ENCODE data around the gene DGKA. TPM values are rescaled to one million over a fixed set of nuclear protein-coding genes. Genes with fewer than 3 reads are reported as not detected.
A peak's percentile ranks its signal among the peaks of the same experiment; 100 is the strongest.

The DGKA gene
- total and polyA plus RNA-seq, 2 of the 13 experiments (the other 11 are each of a cell fraction or from before 2014, with no cell fraction given) = 2.4 to 5.4 TPM

DNA sequence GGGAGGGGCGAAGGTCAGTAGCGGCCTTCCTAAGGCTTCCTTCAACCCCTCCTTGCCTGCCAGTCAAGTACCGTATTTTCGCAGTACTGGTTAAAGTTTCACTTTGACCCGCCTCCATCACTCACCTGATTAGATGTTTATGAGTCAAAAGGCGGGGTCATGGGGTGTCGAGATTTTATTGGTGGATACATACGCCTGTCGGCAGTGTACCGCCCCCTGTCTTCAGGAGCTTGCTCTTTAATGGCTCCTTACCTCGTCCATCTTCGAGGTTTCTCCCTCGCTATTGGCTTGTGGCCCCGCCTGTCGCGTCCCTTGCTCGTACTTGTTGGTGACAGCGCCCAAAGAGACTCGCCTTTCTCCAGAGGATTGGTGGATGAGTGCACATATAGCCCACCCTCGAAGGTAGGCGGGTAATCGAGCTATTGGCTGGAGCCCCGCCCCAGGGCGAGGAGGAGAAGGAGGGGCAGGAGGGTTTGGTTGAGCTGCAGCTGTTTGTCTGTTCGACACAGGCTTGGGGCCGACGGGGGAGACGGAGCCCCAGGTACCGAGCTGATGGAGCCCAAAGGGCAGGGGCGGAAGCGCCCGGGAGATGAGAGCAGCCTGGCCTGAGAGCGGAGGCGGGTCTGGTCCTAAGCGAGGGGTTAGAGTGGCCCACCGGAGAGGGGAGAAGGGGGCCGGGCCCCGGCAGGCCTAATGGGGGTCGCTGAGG lies 42.8 kb downstream of the DGKA start, which contains the start of gene RAB5B (continued):
- TF ChIP-seq, protein P1, sequence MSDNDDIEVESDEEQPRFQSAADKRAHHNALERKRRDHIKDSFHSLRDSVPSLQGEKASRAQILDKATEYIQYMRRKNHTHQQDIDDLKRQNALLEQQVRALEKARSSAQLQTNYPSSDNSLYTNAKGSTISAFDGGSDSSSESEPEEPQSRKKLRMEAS (IDR thresholded peaks at IDR 0.05) = peak; percentile 66; the same call in 1 of the 2 replicates
- TF ChIP-seq ZNF572 (CRISPR knock-in tag; IDR thresholded peaks at IDR 0.05) (0 out of 2 replicates have a peak, but pooled peaks have one; percentile 62), NFKB2 (CRISPR knock-in tag; IDR thresholded peaks at IDR 0.05; ENCODE audit: borderline replicate concordance) (peak; percentile 68; the same call in 1 of the 2 replicates), ISL2 (CRISPR knock-in tag; IDR thresholded peaks at IDR 0.05) (peak; percentile 57; the same call in 1 of the 2 replicates), ZNF329 (CRISPR knock-in tag; IDR thresholded peaks at IDR 0.05; ENCODE audit: low read depth) (peak; percentile 77; the same call in 1 of the 2 replicates), AHR (CRISPR knock-in tag; IDR thresholded peaks at IDR 0.05) (peak; percentile 84; the same call in 1 of the 2 replicates), KDM2A (CRISPR knock-in tag; IDR thresholded peaks at IDR 0.05; ENCODE audit: borderline replicate concordance, low read depth) (peak; percentile 79), FOXK1 (CRISPR knock-in tag; IDR thresholded peaks at IDR 0.05; ENCODE audit: borderline replicate concordance, low read depth) (peak; percentile 88), HOXA5 (CRISPR knock-in tag; IDR thresholded peaks at IDR 0.05) (peak; percentile 92), RBM39 (IDR thresholded peaks at IDR 0.05; ENCODE audit: low read depth, low read length, poor library complexity, severe bottlenecking) (peak; percentile 85), ZZZ3 (CRISPR knock-in tag; IDR thresholded peaks at IDR 0.05; ENCODE audit: borderline replicate concordance) (peak; percentile 32; the same call in 1 of the 2 replicates)
- TF ChIP-seq, protein P2, sequence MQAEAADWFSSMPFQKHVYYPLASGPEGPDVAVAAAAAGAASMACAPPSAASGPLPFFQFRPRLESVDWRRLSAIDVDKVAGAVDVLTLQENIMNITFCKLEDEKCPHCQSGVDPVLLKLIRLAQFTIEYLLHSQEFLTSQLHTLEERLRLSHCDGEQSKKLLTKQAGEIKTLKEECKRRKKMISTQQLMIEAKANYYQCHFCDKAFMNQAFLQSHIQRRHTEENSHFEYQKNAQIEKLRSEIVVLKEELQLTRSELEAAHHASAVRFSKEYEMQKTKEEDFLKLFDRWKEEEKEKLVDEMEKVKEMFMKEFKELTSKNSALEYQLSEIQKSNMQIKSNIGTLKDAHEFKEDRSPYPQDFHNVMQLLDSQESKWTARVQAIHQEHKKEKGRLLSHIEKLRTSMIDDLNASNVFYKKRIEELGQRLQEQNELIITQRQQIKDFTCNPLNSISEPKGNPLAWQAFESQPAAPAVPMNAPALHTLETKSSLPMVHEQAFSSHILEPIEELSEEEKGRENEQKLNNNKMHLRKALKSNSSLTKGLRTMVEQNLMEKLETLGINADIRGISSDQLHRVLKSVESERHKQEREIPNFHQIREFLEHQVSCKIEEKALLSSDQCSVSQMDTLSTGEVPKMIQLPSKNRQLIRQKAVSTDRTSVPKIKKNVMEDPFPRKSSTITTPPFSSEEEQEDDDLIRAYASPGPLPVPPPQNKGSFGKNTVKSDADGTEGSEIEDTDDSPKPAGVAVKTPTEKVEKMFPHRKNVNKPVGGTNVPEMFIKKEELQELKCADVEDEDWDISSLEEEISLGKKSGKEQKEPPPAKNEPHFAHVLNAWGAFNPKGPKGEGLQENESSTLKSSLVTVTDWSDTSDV (CRISPR knock-in tag; IDR thresholded peaks at IDR 0.05) = peak; percentile 75; the same call in 1 of the 2 replicates
- TF ChIP-seq, protein P3, sequence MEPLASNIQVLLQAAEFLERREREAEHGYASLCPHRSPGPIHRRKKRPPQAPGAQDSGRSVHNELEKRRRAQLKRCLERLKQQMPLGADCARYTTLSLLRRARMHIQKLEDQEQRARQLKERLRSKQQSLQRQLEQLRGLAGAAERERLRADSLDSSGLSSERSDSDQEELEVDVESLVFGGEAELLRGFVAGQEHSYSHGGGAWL (CRISPR knock-in tag; IDR thresholded peaks at IDR 0.05) = peak; percentile 79; the same call in 1 of the 2 replicates
- TF ChIP-seq, protein P4, sequence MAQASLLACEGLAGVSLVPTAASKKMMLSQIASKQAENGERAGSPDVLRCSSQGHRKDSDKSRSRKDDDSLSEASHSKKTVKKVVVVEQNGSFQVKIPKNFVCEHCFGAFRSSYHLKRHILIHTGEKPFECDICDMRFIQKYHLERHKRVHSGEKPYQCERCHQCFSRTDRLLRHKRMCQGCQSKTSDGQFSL (CRISPR knock-in tag; IDR thresholded peaks at IDR 0.05) = no peak
- TF ChIP-seq, protein P5, sequence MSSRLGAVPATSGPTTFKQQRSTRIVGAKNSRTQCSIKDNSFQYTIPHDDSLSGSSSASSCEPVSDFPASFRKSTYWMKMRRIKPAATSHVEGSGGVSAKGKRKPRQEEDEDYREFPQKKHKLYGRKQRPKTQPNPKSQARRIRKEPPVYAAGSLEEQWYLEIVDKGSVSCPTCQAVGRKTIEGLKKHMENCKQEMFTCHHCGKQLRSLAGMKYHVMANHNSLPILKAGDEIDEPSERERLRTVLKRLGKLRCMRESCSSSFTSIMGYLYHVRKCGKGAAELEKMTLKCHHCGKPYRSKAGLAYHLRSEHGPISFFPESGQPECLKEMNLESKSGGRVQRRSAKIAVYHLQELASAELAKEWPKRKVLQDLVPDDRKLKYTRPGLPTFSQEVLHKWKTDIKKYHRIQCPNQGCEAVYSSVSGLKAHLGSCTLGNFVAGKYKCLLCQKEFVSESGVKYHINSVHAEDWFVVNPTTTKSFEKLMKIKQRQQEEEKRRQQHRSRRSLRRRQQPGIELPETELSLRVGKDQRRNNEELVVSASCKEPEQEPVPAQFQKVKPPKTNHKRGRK (CRISPR knock-in tag; IDR thresholded peaks at IDR 0.05) = no peak
- TF ChIP-seq, protein P6, sequence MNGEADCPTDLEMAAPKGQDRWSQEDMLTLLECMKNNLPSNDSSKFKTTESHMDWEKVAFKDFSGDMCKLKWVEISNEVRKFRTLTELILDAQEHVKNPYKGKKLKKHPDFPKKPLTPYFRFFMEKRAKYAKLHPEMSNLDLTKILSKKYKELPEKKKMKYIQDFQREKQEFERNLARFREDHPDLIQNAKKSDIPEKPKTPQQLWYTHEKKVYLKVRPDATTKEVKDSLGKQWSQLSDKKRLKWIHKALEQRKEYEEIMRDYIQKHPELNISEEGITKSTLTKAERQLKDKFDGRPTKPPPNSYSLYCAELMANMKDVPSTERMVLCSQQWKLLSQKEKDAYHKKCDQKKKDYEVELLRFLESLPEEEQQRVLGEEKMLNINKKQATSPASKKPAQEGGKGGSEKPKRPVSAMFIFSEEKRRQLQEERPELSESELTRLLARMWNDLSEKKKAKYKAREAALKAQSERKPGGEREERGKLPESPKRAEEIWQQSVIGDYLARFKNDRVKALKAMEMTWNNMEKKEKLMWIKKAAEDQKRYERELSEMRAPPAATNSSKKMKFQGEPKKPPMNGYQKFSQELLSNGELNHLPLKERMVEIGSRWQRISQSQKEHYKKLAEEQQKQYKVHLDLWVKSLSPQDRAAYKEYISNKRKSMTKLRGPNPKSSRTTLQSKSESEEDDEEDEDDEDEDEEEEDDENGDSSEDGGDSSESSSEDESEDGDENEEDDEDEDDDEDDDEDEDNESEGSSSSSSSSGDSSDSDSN (CRISPR knock-in tag; IDR thresholded peaks at IDR 0.05) = peak; percentile 94
